SK-N-MC (cell line): Measurements from ENCODE around the gene CHMP5.

ENCODE experiments used
- EZH2 ChIP-seq: fragments of 200-600 bp; sonication (generic); IDR thresholded peaks from one replicate; pipeline ENCODE4 v1.6.1; 2017; ENCODE audit warnings: antibody characterized with exemption
- FOXP2 ChIP-seq: optimal IDR thresholded peaks from 2 replicates; pipeline ENCODE3; 2011; ENCODE audit warnings: mild to moderate bottlenecking, moderate library complexity; ENCODE audit not compliant: insufficient read depth; ENCODE audit errors: extremely low read length, control extremely low read depth
- POLR2AphosphoS5 ChIP-seq: IDR thresholded peaks from 2 replicates; pipeline ENCODE4 v1.6.1; 2012; ENCODE audit warnings: mild to moderate bottlenecking, low read depth, low read length, borderline replicate concordance

DNA sequence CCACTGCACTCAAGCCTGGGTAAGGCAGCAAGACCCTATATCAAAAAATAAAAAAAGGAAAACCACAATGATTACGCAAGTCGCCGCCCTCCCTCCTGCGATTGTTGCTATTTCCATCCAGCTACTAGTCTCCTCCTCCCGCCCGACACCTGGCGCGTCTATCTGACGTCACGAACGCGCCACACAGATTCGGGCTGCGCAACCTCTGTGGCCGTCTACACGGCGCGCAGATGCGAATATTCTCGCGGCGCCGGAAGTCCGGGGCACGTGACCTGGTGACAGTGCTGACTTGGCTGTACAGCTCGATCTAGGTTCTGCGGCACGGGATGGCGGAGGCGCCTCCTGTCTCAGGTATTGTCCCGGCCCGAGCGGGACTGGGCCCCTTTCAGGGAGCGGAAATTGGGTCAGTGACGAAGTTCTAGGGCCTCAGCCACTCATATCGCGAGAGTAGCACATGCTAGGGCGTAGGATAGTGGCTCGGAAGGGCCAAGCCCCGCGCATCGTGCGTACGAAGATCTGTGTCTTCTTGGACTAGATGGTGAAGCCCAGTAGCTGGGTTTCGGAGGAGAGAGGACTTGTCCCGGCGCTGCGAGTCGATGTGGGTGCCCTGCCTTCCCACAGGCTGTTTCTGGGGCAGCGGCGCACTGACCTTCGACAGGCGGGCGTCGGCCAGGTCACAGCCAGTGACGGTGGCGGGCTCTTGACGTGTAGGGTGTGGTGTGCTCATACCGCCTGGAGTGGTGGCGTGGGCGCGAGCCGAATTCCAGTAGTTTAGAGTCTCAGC, 25.6 kb downstream of the CHMP5 start, which contains the start of gene NFX1:
- TF ChIP-seq POLR2AphosphoS5 (peak; percentile 96), EZH2 (no peak), FOXP2 (peak; percentile 84)
